GM20431 (cell line): Measurements from ENCODE around the gene TIMP3.

Experiments
- in situ Hi-C: fragments of 300-500 bp; cut with MseI, MboI; formaldehyde crosslinking; loops from one replicate; pipeline ENCODE4 v1.15.0; 2020; ENCODE audit warnings: low sequenced_read_pairs; ENCODE audit not compliant: unreplicated experiment

Gene TIMP3

GRCh38 chr22:32874385-32874784, 72.9 kb downstream of the TIMP3 start:
- in situ Hi-C loops: no loop called here

DNA sequence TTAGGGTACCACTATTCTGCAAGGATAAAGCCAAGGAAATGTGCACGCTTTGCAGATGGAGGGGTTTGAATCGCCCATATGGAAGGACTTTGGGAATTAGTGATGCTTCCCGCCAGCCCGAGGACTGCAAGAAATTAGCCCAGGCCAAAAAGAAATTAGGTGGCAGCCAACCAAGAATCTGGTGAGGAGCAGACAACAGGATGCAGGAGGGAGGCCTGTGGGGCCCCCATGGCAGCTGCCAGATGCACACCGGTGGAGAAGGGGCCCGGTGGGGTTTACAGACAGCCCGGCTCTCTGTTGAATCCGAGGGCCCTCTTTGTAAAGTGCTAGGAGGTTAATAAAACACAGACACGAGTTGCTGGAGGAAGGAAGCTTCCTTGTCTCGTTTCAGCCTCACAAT, 73.5 kb downstream of the TIMP3 start:
- in situ Hi-C loops: no loop called here

- in situ Hi-C loops: no loop called here
Observed at GRCh38 chr22:32876516-32876915, 75.0 kb downstream of the TIMP3 start.

DNA sequence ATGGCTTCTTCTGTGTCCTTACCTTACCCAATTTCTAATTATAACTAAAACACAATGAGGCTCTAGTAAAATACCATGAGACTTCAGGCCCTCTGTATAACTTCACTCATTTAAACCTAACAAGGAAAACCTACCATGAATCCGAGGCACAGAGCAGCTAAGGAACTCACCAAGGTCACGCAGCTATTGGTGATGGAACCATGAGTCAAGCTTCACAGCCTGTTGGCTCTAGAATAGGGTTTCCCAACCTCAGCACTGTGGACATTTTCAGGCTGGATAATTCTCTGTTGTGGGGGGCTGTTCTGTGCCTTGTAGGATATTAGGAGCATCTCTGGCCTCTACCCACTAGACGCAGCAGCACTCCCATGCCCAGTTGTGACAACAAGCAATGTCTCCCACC, 75.7 kb downstream of the TIMP3 start:
- in situ Hi-C loops: no loop called here

- in situ Hi-C loops: no loop called here
Observed at GRCh38 chr22:32879550-32879949, 78.0 kb downstream of the TIMP3 start.

DNA sequence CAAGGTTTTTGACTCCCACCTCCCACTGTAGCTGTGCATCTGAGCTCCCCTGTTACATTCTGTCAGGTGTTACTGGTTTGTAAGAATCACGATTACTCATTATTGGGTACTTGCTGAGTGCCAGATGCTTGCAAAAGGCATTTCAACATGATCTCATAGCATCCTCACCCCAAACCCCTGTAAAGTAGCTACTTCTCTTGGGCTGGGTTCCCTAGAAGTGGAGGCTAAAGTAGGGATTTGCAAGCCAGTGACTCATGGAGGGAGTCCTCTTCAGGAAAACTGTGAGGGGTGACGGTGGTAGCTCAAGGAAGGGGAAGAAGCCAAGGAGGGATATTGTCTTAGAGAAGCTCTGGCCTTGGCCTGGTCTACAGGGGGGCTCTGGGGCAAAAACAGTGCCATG, 78.6 kb downstream of the TIMP3 start:
- in situ Hi-C loops: no loop called here

- in situ Hi-C loops: no loop called here
Observed at GRCh38 chr22:32880505-32880892, 79.0 kb downstream of the TIMP3 start.

DNA sequence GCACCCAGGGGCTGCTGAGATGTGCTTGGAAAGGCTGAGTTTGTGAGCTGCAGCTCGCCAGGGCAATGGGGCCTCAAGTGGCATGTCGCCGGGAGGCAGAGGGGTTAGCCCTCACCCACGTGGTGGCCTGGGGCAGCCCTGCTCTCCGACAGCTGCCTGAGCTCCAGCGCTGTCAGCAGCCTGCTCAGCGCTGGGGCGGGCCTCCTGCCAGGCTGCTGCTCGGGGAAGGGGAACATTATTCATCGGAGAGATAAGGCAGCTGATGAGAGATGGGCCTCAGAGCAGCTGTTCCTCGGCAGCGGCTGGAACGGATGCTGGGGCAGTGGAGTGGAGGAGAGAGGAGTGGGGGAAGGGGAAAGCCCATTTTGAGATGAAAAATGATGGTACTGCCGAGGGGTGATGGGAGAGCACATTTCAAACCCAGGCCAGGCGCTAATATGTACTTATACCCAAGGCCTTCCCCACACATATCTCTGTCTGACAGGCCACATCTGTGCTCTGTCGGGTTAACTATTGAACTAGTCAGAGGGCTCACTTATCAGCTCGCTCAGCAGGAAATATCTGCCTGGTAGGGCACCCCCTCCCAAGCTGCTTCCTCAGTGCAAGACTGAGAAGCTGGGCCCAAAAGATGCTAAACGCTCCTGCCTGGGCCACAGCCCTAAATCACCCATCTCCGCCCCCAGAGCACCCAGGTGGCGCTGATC, 79.5 kb downstream of the TIMP3 start:
- in situ Hi-C loops: no loop called here

GRCh38 chr22:32882360-32882755, 80.9 kb downstream of the TIMP3 start:
- in situ Hi-C loops: no loop called here

GRCh38 chr22:32882774-32883530, 81.4 kb downstream of the TIMP3 start:
- in situ Hi-C loops: no loop called here

- in situ Hi-C loops: no loop called here
Observed at GRCh38 chr22:32887324-32887980, 85.9 kb downstream of the TIMP3 start.

GRCh38 chr22:32888976-32889375, 87.5 kb downstream of the TIMP3 start:
- in situ Hi-C loops: no loop called here

DNA sequence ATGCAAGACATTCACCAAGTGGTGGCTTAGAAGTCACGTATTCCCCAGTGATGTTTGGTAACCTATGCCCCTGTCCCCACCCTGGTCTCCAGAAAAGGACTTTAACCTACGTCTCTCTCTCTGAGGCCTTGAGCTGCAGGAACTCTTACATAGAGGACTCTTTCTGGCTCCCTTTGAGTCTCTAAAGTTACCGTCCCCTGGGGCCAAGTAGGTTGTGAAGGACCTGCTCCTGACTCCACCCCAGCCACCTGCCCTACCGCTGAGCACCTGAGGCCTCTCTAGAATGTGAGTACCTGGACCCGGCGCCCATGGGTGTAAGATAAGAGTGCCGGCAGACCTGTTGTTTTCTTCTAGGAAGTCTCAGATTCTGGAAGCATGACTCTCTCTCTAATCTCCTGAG, 95.4 kb downstream of the TIMP3 start:
- in situ Hi-C loops: no loop called here

- in situ Hi-C loops: no loop called here
Observed at GRCh38 chr22:32897400-32897799, 95.9 kb downstream of the TIMP3 start.

- in situ Hi-C loops: no loop called here
Observed at GRCh38 chr22:32900886-32901635, 99.6 kb downstream of the TIMP3 start.

DNA sequence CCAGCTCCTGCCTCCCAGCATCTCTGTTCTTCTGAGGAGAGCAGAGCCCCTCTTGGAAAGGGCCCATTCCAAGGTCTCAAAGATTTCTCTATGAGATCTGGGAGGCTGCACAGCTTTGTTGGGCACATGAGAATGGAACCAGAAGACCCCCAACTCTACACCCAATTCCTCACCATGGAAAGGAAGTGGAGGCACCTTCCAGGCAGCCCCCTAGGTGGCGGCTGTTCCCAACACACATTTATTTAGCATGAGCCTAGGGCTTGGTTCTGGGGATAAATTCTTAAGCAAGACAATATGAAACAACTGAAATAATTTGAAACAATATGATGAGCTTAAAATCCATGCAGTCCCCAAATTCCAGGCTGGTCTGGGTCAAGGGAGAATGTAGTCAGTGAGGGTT, 100.4 kb downstream of the TIMP3 start:
- in situ Hi-C loops: no loop called here

- in situ Hi-C loops: no loop called here
Observed at GRCh38 chr22:32903507-32903906, 102.0 kb downstream of the TIMP3 start.

GRCh38 chr22:32904044-32904443, 102.5 kb downstream of the TIMP3 start:
- in situ Hi-C loops: no loop called here

GRCh38 chr22:32905400-32905799, 103.9 kb downstream of the TIMP3 start:
- in situ Hi-C loops: no loop called here

GRCh38 chr22:32909581-32910428, 108.3 kb downstream of the TIMP3 start:
- in situ Hi-C loops: no loop called here
